NCI-H2196 treated with DMSO at 0.1 percent for 48 hours (cell line): ENCODE data around the gene TNK2.
A peak's percentile ranks its signal among the peaks of the same experiment; 100 is the strongest.

Source experiments
- DNase-seq: peaks from one replicate; lab custom pipeline; 2025; ENCODE audit not compliant: unreplicated experiment; lab: John Stamatoyannopoulos, UW

TNK2 gene

GRCh38 chr3:195854628-195855294, 53.6 kb downstream of the TNK2 start:
- DNase-seq, result peak; percentile 37

GRCh38 chr3:195853996-195854395, 54.4 kb downstream of the TNK2 start:
- DNase-seq, result no peak

DNA sequence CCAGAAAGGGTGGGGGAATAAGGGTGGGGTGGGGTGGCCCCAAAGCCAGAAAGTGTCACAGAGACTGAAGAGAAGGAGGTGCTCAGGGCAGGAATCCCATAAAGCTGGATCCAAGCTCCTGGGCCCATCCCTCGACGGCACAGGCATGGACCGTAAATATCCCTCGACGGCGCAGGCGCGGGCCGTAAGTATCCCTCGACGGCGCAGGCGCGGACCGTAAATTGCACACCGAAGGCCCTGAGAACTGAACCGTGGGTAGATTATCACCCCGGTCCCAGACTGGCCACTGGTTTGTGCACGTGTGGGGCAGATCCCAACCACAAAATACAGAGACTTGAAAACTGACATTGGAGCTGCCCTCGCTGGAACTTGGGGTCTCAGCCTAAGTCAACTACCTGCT, 55.3 kb downstream of the TNK2 start:
- no peak for DNase-seq

DNA sequence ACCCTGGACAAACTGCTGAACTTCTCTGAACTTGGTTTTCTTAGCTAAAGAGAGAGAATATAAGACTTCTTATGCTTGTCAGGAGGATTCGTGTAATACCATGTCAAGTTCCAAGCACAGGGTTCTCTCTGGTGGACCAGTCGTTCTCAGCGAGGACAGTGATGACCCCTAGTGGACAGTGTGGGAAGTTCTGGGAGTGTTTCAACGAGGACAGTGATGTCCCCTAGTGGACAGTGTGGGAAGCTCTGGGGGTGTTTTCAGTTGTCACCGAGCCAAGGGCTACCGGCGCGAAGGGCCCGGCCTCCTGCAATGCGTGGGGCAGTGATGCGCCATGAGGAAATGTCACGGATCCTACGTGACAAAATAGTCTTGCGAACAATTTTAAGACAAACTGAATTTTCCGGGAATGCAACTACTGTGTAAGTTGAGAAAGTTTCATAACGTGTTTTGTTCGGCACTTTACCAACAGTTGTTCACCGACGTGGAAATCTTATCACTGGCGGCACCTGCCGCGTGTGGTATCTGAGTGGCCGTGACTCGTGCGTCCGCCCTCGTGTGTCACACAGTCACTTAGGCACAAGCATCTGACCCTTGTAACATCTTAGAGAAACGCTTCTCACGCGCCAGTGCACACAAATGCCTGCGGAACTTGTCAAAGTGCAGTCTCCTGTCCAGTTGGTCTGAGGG, 57.4 kb downstream of the TNK2 start:
- peak; percentile 94 for DNase-seq

GRCh38 chr3:195849322-195850074, 58.9 kb downstream of the TNK2 start:
- DNase-seq, result no peak

DNA sequence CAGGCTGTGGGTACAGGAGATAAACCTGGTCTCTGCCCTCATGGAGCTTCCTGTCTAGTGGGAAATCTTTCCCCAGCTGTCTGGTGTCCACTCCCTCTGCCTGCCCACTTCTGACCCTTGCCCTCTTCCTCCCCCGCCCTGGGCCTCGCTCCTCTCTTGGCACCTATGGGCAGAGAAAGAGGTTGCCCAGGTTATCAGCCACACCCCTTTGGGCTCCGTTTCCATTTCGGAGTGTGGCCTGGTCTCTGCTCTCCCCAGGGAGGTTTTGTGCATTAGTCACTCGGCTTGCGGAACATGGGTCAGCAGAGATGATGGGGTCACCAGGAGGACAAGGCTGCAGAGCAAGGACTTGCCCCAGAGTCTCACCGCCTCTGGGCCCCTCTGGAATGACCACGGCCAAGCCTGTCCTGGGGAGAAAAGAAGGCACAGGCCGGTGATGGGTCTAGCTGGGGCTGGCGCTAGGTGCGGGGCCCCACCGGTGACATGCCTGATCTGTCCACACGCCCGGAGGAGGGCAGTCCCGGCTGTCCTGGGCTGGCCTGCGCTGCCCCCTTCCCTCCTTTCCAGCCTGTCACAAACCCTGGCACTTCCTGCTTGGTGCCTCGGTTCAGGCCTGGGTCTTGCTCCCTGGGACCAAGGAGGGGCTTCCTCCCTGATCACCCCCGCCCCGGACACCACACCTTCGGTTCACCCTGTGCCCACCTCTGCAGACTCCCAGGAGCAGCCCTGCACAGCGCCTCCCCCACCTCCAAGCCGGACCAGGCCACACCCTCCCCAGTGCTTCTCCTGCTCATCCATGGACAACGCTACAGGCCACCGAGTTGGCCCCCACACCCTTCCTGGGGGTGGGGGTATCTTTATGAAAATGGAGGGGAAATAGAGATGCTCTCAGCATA, 61.0 kb downstream of the TNK2 start:
- DNase-seq, result no peak

GRCh38 chr3:195845483-195845882, 62.9 kb downstream of the TNK2 start:
- DNase-seq, result no peak

- no peak for DNase-seq
These were observed 63.6 kb downstream of the TNK2 start for GRCh38 chr3:195844671-195845218.

DNA sequence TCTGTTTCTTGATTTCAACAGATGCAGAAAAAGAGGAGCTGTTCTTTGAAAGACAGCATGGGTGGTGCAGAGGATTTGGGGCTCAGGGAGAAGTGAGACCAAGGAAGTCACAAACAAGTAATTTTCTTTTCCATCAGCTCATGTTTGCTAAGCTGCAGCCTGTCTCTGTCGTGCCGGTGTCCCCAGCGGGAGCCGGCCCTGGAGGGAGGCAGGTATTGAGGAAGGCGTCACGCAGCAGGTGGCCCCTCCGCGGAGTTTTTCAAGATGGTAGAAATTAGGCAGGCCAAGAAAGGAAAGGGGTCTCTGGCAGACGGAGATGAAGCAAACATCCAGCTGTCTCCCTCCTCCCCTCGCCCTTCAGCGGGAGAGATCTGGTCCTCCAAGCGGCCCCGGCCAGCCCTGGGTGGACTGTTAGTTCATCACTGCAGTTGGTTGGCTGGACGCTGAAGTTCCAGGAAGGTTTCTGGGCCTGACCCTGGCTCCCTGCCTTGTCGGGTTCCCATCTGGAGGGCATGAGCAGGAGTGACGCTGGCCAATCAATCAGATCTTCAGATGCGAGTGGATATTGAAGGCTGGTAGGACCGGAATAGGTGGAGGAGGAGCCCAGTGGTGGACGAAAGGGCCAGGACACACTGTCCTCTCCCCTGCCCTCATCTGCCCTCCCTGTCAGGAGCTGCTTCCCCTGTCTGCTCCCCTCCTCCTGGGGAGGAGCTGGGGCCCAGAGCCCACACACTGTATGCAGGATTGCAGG, 68.9 kb downstream of the TNK2 start:
- DNase-seq, result no peak

- DNase-seq, result no peak
These were observed 69.6 kb downstream of the TNK2 start for GRCh38 chr3:195838714-195839113.

DNA sequence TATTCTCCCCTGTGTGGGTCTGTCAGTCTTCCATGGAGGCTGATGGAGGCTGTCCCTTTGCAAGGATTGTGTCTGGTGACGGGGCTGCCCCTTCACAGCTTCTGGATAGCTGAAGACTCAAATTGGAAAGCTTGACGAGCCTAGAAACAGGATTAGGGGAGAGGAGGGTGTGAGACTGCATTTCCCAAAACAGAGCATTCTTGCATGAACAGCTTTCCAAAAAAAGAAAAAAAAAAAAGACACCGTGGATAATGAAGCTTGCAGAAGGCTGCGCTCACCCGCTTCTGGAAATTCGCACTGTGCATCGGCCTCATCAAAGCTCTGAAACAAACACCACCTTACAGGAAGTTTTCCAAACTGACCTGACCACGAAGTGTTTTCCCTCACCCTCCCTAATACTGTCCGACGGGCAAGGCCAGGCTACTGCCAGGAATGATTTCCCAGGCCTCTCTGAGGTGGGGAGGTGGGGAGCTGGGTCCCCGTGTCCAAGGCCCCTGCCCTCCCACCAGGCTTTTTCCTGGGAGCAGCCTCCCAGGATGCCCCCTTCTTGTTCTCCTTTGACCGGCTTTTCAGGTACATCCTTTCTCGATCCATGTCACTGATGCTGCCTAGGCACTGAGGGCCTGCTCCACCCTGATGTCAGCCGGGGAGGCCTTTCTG, 71.7 kb downstream of the TNK2 start:
- no peak for DNase-seq

DNA sequence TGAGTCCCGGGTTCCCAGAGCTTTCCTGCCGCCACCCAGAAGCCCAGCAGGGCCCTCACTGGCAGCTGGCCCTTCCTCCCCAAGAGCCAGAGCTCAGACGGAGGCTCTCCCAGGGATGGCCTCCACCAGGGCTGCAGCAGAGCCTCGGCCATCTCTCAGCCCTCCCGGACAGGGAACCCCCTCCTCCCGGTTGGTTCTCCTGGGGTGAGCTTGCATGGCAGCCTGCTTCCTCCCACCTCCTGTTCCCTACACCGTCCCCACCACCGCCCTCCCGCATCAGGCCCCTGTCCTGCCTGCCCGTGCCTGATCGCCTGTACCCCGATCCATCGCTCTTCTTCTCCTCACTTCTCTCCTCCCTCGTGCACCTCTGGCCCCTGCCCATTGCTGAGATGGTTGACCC, 72.6 kb downstream of the TNK2 start:
- no peak for DNase-seq

GRCh38 chr3:195834675-195835583, 73.4 kb downstream of the TNK2 start:
- DNase-seq, result no peak

DNA sequence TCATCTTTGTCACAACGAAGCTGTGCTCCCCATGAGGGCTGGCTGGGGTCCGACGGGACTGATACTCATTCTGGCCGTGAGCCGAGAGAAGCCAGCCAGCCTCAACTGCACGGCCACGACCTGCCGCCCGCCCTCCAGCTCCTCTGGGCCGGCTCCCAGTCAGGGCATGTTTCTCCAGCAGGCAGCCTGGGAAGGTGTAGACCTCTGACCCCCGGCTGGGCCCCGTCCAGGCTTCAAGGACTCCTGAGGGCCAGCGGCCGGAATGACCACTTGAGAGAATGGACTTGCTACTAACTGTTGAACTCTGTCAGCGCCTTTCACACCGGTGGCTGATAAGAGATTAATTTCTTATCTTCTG, 78.5 kb downstream of the TNK2 start:
- DNase-seq, result no peak

DNA sequence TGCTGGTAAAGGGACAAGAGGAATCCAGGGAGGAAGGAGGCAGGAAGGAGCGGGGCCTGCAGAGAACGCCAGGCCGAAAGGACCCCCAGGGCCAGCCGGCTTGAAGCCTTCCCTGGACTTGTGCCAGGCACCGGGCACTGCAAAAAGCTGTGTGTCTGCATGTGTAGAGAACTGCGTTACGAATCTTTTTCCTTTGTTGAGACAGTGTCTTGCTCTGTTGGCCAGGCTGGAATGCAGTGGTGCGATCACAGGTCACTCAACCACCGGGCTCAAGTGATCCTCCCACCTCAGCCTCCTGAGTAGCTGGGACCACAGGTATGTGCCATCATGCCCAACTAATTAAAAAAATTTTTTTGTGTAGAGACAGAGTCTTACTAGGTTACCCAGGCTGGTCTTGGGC, 79.6 kb downstream of the TNK2 start:
- no peak for DNase-seq

GRCh38 chr3:195825857-195826804, 82.2 kb downstream of the TNK2 start:
- no peak for DNase-seq

DNA sequence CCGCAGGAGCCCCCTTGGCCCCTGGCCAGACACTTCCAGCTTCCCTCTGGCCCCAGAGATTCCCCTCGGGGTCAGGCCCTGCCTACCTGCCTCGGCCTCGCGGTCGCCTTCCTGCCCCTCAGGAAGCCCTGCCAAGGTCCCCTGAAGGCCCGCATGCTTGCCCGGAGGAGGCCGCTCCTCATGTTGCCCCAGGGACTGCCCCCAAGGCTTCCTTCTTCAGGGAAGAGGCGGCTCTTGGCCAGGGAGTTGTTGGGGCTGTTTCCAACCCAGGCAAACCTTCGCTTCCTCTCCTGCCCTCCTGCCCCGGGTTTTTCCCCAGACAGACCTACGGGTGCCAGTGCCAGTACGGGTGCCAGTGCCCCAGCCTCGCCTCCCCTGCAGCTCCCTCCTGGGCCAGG, 83.2 kb downstream of the TNK2 start:
- no peak for DNase-seq
